ACHN (cell line): ENCODE measurements around the gene CDK11A.
"Not testable (repeated sequence)": the region's sequence is repeated elsewhere in the genome, so short reads cannot be mapped to it uniquely, and the experiment has no call there.

ENCODE experiments used
- DNase-seq: peaks from one replicate; pipeline ENCODE4 v3.0.0-alpha.2; 2015
- in situ Hi-C: cut with HindIII; loops from 2 replicates; pipeline ENCODE4 v1.10.0; 2017; ENCODE audit warnings: low sequenced_read_pairs, low pct_ligation_motif_present, low pct_unique_long_range_greater_than_20kb

CDK11A gene

GRCh38 chr1:1755852-1756251 lies 31.7 kb upstream of the CDK11A start:
- in situ Hi-C loops, result no loop called here
- DNase-seq, result no peak

GRCh38 chr1:1755426-1755825 lies 31.3 kb upstream of the CDK11A start:
- in situ Hi-C loops, result no loop called here
- no peak for DNase-seq

DNA sequence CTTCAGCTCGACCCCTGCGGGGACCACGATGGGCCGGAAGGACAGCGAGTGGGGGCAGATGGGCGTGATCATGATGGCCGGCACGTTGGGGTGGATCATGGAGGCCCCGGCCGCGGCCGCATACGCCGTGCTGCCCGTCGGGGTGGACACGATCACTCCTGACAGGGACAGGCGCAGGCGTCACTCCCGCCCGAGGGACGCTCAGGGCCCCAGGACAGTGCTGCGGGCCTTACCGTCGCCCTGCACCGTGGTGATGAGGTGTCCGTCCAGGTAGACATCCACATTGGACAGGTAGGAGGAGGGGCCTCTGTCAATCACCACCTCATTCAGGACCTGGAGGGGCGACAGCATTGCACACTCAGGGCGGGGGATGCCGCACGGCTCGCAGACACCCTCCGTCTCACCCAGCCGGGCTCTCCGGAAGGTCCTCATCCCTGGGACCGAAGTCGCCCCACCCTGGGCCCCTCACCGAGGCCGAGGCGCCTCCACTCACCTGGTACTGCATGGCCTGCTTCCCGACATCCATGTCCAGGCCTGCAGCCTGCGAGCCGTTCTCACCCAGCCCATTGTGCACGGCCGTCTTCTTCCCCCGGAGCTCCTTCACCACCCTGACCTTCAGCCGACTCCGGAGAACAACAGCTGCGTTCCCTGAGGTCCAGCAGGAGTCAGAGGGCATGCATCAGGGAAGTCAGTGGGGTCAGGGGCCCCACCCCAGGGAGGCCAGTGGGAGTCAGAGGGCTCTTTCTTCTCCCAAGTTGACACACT lies 30.1 kb upstream of the CDK11A start:
- in situ Hi-C loops, result no loop called here
- no peak for DNase-seq

DNA sequence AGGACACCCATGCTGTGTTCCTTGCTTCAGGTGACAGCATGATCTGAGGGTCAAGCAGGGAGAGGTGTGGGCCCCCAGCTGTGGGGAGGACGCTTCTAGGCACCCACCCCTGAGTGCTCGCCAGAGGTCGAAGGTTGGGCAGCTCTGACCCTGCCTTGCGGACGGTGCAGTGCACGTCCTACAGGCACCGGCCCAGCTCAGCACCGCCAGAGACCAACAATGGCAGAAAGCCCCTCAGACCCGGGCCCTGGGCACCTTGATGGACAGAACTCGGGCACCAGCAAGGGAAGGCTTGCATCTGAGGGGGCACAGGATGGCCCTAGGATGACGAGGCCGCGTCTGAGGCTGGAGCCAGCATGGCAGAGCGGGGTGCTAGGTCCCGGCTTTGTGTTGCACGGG lies 29.4 kb upstream of the CDK11A start:
- in situ Hi-C loops, result no loop called here
- DNase-seq, result no peak

DNA sequence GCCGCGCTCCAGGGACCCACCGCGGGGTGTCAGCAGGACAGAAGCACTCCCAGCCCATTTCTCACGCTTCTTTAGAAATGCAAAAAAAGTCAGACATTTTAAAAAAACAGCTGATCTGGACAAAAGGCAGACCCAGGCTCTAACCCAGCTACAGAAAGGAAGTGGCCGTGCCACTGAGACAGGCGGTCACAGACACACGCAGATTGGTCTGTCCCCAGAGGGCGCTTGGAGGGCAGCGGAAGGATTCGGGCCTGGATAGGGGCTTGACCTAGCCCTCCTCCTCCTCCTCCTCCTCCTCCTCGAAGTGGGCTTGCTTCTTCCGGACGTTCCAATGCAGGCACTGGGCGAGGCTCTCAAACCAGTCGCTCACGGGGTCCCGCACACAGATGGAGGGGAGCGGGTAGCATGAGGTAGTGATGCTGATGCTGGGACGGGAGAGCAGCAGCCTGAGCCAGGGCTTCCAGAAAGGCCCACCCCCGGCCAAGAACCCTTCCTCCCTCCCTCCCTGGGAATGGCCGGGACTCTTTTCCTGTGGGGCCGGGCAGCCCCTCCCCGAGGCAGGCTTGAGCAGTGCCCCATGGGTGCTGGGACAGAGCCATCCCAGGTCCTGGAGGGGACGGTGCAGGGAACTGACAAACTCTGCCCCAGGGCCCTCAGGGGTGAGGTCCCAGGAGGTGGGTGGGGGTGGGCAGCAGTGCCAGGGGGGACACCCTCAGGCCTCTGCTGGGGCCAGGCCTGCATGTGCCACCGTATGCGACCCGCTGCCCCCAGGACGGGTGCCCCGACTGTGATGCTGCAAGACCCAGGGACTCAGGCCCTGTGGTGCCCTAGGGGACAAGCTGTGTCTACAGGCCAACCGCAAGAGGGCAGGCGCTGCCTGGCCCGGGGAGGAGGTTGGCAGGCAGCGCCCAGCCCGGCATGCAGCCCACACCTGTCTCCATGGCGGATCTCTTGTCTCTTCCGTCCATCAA lies 28.8 kb upstream of the CDK11A start:
- in situ Hi-C loops, result no loop called here
- no peak for DNase-seq

DNA sequence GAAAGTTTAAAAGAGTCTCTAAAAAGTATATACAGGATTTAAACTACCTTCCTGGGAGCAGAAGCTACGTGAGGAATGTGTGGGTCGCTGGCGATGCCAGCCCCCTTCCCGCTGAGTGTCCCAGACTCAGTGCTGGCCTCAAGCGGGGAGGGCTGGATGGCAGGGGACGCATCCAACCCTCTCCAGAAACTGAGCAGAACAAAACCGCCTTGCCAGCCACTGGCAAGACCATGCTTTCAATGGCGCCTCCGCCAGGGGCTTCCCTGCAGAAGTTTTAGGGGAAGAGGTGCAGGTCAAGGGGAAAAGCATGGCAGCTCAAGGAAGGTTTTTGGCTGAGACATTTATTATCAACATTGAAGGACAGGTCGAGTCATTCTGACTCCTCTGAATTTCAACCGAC lies 28.0 kb upstream of the CDK11A start:
- in situ Hi-C loops, result no loop called here
- no peak for DNase-seq

GRCh38 chr1:1749941-1750340 lies 25.8 kb upstream of the CDK11A start:
- DNase-seq, in situ Hi-C loops: not testable (repeated sequence)

DNA sequence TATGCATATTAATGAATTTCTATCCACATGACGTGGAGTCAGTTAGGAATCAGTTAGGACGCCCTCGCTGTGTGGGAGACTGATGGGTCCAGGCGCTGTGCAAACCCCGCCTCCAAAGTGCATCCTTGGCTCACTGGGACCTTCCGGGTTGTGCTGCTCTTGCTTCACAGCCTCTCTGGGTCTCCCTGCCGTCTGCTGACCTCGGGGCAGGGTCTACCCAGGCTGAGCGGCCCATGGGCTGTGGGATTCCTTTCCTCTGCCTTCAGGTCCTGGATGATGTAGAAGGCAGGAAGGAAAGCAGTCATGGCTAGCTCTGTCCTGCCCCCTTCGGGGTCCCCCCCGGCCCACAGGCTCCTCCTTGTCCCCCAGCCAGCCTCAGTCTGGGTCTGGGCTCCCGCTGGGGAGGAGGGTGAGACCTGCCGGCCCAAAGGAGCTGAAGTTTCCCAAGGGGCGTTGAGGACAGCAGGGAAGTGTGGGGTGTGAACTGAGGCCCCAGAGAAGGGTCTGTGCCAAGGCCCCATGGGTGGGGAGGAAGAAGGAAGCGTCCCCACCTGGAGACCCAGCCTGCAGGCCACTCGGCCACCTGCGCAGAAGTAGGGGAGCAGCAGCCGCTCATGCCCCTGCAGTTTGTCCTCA lies 24.6 kb upstream of the CDK11A start:
- in situ Hi-C loops, result no loop called here
- DNase-seq, result no peak

- in situ Hi-C loops, DNase-seq: not testable (repeated sequence)
Measured at GRCh38 chr1:1746566-1746909, 22.4 kb upstream of the CDK11A start.

- in situ Hi-C loops, result not testable (repeated sequence)
- peak; percentile 11 for DNase-seq
Measured at GRCh38 chr1:1745651-1746565, 21.8 kb upstream of the CDK11A start.

GRCh38 chr1:1742529-1742928 lies 18.4 kb upstream of the CDK11A start:
- in situ Hi-C loops, DNase-seq: not testable (repeated sequence)

DNA sequence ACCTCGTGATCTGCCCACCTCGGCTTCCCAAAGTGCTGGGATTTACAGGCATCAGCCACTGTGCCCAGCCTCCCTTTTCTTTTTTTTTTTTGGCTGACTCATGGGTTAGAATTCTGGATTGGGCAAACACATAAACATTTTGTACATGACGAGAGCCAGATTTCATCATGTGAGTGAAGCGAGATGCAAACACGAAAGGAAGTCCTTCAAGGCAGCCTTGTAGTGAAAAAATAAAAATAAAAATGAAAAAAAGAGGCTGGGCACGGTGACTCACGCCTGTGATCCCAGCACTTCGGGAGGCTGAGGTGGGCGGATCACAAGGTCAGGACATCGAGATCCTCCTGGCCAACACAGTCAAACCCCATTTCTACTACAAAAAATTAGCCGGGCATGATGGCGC lies 16.9 kb upstream of the CDK11A start:
- in situ Hi-C loops, DNase-seq: not testable (repeated sequence)

- in situ Hi-C loops, DNase-seq: not testable (repeated sequence)
Measured at GRCh38 chr1:1738799-1739337, 14.7 kb upstream of the CDK11A start.

GRCh38 chr1:1737675-1738590 lies 13.8 kb upstream of the CDK11A start:
- in situ Hi-C loops, DNase-seq: not testable (repeated sequence)

DNA sequence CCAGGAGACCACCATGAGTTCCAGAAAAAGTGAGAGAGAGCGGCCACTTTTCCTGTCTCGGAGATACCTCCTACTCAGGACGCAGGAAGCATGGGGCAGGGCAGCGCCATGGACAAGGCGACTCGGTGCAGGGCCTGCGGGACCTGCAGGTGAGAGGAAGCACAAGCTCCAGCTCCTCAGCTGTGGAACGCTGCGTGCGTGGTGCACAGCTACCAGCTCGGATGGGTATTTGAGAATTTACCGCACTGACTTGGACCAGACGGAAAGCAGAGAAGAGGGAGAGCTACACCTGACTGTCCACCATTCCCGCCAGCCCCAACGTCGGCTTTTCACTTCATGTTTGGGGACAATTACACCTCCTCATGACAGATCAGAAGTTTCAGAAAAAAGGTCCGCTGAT lies 8.2 kb upstream of the CDK11A start:
- in situ Hi-C loops, result no loop called here
- no peak for DNase-seq

- in situ Hi-C loops, result no loop called here
- DNase-seq, result no peak
Measured at GRCh38 chr1:1730870-1731269, 6.7 kb upstream of the CDK11A start.

- in situ Hi-C loops, DNase-seq: not testable (repeated sequence)
Measured at GRCh38 chr1:1730230-1730629, 6.1 kb upstream of the CDK11A start.
